ENCODE data around the gene GLUD1. TPM values are rescaled to one million over a fixed set of nuclear protein-coding genes. Genes with fewer than 3 reads are reported as not detected.
"Not testable (repeated sequence)": the region's sequence is repeated elsewhere in the genome, so short reads cannot be mapped to it uniquely, and the experiment has no call there.

Gene GLUD1
- total and polyA plus RNA-seq, 4 donors: 71.7 to 118 (median 93.8) TPM

DNA sequence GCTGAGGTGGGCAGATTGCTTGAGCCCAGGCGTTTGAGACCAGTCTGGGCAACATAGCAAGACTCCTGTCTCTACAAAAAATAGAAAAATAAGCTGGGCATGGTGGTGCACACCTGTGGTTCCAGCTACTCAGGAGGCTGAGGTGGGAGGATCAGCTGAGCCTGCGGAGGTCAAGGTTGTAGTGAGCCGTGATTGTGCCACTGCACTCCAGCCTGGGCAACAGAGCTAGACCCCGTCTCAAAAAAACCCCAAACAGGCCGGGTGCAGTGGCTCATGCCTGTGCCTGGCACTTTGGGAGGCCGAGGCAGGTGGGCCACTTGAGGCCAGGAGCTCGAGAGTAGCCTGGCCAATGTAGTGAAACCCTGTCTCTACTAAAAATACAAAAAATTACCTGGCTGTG is 51.1 kb downstream of the GLUD1 start:
- H3K36me3 ChIP-seq (ENCODE audit: control insufficient read depth in 1 of 2, insufficient read depth in 2 of 2, low read length in 1 of 2); ATAC-seq (ENCODE audit: low FRiP score); H3K4me1 ChIP-seq (ENCODE audit: control insufficient read depth in 1 of 2, insufficient read depth in 2 of 2, low read length in 2 of 2); DNase-seq; H3K27me3 ChIP-seq (ENCODE audit: control insufficient read depth in 1 of 2, insufficient read depth in 2 of 2, low read length in 1 of 2); H3K27ac ChIP-seq (ENCODE audit: low read depth in 1 of 2, low read length in 2 of 2); intact Hi-C loops (cut with DNase I); H3K4me3 ChIP-seq (ENCODE audit: low read length in 2 of 2); H3K9me3 ChIP-seq (ENCODE audit: control insufficient read depth, low read length): not testable (repeated sequence)
- WGBS, 2 donors: 95 to 96% methylated on average over 7 of the region's 7 CpGs

GRCh38 chr10:87038786-87039185 is 55.9 kb downstream of the GLUD1 start:
- Histone ChIP-seq H3K4me1 (ENCODE audit: control insufficient read depth in 1 of 2, insufficient read depth in 2 of 2, low read length in 2 of 2) (no peaks in the 10 kb centered on the region), H3K27ac (ENCODE audit: low read depth in 1 of 2, low read length in 2 of 2) (no peak overlapping the region), H3K36me3 (ENCODE audit: control insufficient read depth in 1 of 2, insufficient read depth in 2 of 2, low read length in 1 of 2) (no peaks in the 10 kb centered on the region), H3K27me3 (ENCODE audit: control insufficient read depth in 1 of 2, insufficient read depth in 2 of 2, low read length in 1 of 2) (no peaks in the 10 kb centered on the region), H3K9me3 (ENCODE audit: control insufficient read depth, low read length) (no peaks in the 10 kb centered on the region), H3K4me3 (ENCODE audit: low read length in 2 of 2) (no peak overlapping the region)
- DNase-seq (no peak), ATAC-seq (ENCODE audit: low FRiP score) (no peak)
- WGBS, 2 donors: 92 to 100% methylated on average over 2 of the region's 2 CpGs
- intact Hi-C loops (cut with DNase I): no loop called here

GRCh38 chr10:87038286-87038717 is 56.3 kb downstream of the GLUD1 start:
- Histone ChIP-seq H3K27ac (ENCODE audit: low read depth in 1 of 2, low read length in 2 of 2) (no peak overlapping the region), H3K9me3 (ENCODE audit: control insufficient read depth, low read length) (no peaks in the 10 kb centered on the region), H3K36me3 (ENCODE audit: control insufficient read depth in 1 of 2, insufficient read depth in 2 of 2, low read length in 1 of 2) (no peaks in the 10 kb centered on the region), H3K4me1 (ENCODE audit: control insufficient read depth in 1 of 2, insufficient read depth in 2 of 2, low read length in 2 of 2) (no peaks in the 10 kb centered on the region), H3K27me3 (ENCODE audit: control insufficient read depth in 1 of 2, insufficient read depth in 2 of 2, low read length in 1 of 2) (no peaks in the 10 kb centered on the region), H3K4me3 (ENCODE audit: low read length in 2 of 2) (no peak overlapping the region)
- 92 to 96% methylated on average over 3 of the region's 3 CpGs for WGBS, 2 donors
- DNase-seq: no peak
- intact Hi-C loops (cut with DNase I): no loop called here
- no peak for ATAC-seq (ENCODE audit: low FRiP score)

DNA sequence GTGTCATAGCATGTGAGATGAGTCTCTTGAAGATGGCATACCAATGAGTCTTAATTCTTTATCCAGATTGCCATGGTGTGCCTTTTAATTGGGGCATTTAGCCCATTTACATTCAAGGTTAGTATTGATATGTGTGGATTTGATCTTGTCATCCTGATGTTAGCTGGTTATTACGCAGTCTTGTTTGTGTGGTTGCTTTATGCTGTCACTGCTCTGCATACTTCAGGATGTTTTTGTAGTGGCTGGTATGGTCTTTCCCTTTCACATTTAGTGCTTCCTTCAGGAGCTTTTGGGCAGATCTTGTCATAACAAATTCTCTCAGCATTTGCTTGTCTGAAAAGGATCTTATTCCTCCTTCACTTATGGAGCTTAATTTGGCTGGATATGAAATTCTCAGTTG is 58.0 kb downstream of the GLUD1 start:
- 95 to 100% methylated on average over 1 of the region's 1 CpG for WGBS, 2 donors
- no peaks in the 10 kb centered on the region for H3K27me3 ChIP-seq (ENCODE audit: control insufficient read depth in 1 of 2, insufficient read depth in 2 of 2, low read length in 1 of 2)
- intact Hi-C loops (cut with DNase I): no loop called here
- H3K4me1 ChIP-seq (ENCODE audit: control insufficient read depth in 1 of 2, insufficient read depth in 2 of 2, low read length in 2 of 2): no peaks in the 10 kb centered on the region
- ATAC-seq (ENCODE audit: low FRiP score) (no peak), DNase-seq (no peak)
- H3K4me3 ChIP-seq (ENCODE audit: low read length in 2 of 2): no peak overlapping the region
- no peaks in the 10 kb centered on the region for H3K9me3 ChIP-seq (ENCODE audit: control insufficient read depth, low read length)
- no peak overlapping the region for H3K27ac ChIP-seq (ENCODE audit: low read depth in 1 of 2, low read length in 2 of 2)
- no peaks in the 10 kb centered on the region for H3K36me3 ChIP-seq (ENCODE audit: control insufficient read depth in 1 of 2, insufficient read depth in 2 of 2, low read length in 1 of 2)

DNA sequence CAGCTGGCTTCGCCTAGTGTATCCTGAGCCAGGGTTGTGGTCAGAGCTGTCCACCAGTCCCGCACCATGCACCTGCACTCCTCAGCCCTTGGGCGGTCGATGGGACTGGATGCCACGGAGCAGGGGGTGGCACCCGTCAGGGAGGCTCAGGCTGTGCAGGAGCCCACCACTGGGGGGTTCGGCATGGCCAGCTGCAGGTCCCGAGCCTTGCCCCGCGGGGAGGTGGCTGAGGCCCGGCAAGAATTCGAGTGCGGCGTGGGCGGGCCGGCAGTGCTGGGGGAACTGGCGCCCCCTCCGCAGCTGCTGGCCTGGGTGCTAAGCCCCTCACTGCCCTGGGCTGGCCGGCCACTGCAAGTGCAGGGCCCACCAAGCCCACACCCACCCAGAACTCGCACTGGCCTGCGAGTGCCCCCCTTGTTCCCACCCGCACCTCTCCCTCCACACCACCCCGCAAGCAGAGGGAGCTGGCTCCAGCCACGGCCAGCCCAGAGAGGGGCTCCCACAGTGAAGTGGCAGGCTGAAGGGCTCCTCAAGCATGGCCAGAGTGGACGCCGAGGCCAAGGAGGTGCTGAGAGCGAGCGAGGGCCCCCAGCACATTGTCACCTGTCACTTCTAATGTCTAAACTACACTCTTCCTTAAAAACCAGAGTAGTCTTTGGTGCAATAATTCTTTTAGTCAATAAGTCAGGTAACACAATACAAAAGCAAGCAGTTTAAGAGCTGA is 63.6 kb downstream of the GLUD1 start:
- Histone ChIP-seq H3K4me3 (ENCODE audit: low read length in 2 of 2) (no peak overlapping the region), H3K36me3 (ENCODE audit: control insufficient read depth in 1 of 2, insufficient read depth in 2 of 2, low read length in 1 of 2) (no peaks in the 10 kb centered on the region), H3K9me3 (ENCODE audit: control insufficient read depth, low read length) (peaks cover 3% of the 10 kb centered on the region), H3K4me1 (ENCODE audit: control insufficient read depth in 1 of 2, insufficient read depth in 2 of 2, low read length in 2 of 2) (no peaks in the 10 kb centered on the region), H3K27ac (ENCODE audit: low read depth in 1 of 2, low read length in 2 of 2) (no peak overlapping the region), H3K27me3 (ENCODE audit: control insufficient read depth in 1 of 2, insufficient read depth in 2 of 2, low read length in 1 of 2) (no peaks in the 10 kb centered on the region)
- intact Hi-C loops (cut with DNase I): no loop called here
- ATAC-seq (ENCODE audit: low FRiP score) (no peak), DNase-seq (no peak)
- 97 to 98% methylated on average over 28 of the region's 28 CpGs for WGBS, 2 donors

GRCh38 chr10:87030419-87030818 is 64.2 kb downstream of the GLUD1 start:
- H3K36me3 ChIP-seq (ENCODE audit: control insufficient read depth in 1 of 2, insufficient read depth in 2 of 2, low read length in 1 of 2); H3K4me1 ChIP-seq (ENCODE audit: control insufficient read depth in 1 of 2, insufficient read depth in 2 of 2, low read length in 2 of 2); H3K27ac ChIP-seq (ENCODE audit: low read depth in 1 of 2, low read length in 2 of 2); H3K9me3 ChIP-seq (ENCODE audit: control insufficient read depth, low read length); H3K27me3 ChIP-seq (ENCODE audit: control insufficient read depth in 1 of 2, insufficient read depth in 2 of 2, low read length in 1 of 2); intact Hi-C loops (cut with DNase I); DNase-seq; H3K4me3 ChIP-seq (ENCODE audit: low read length in 2 of 2); ATAC-seq (ENCODE audit: low FRiP score): not testable (repeated sequence)
- WGBS, 2 donors: 93 to 100% methylated on average over 1 of the region's 1 CpG

DNA sequence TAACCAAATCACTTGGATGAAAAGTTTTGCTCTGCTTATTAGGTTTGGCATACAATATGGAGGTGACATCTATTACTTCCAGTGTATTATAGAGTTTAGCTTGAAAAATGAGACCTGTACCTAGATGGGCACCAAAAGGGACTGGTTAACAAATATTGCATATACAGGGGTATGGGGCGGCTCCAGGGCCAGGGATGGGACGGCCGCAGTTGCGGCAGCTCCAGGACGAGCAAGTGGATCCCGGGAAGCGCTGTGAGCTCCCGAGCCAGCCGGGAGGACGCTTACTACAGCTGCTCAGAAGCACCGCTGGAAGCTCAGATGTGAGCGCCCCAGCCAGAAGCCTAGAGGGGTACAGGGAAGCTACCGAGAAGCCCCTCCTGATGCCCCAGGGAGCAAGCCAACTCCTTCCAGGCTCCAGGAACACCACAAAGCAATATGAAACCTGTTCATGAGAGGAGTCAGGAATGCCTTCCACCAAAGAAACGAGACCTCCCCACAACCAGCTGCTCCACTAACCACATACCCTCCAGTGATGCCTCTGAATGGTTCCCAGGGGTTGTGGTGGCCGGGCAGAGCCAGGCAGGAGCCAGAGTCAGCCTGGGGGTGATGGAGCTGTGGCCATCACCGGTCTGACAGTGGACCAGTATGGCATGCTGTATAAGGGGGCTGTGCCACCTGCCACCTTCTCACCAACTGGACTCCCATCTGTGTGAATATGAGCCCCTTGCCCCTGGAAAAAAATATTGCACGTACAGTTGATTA is 67.7 kb downstream of the GLUD1 start:
- 94 to 96% methylated on average over 16 to 17 of the region's 17 CpGs for WGBS, 2 donors
- DNase-seq; H3K9me3 ChIP-seq (ENCODE audit: control insufficient read depth, low read length); ATAC-seq (ENCODE audit: low FRiP score); H3K4me1 ChIP-seq (ENCODE audit: control insufficient read depth in 1 of 2, insufficient read depth in 2 of 2, low read length in 2 of 2); intact Hi-C loops (cut with DNase I); H3K4me3 ChIP-seq (ENCODE audit: low read length in 2 of 2); H3K27me3 ChIP-seq (ENCODE audit: control insufficient read depth in 1 of 2, insufficient read depth in 2 of 2, low read length in 1 of 2); H3K36me3 ChIP-seq (ENCODE audit: control insufficient read depth in 1 of 2, insufficient read depth in 2 of 2, low read length in 1 of 2); H3K27ac ChIP-seq (ENCODE audit: low read depth in 1 of 2, low read length in 2 of 2): not testable (repeated sequence)

- 36 to 42% methylated on average over 5 of the region's 5 CpGs for WGBS, 2 donors
- DNase-seq; H3K9me3 ChIP-seq (ENCODE audit: control insufficient read depth, low read length); H3K4me3 ChIP-seq (ENCODE audit: low read length in 2 of 2); H3K27me3 ChIP-seq (ENCODE audit: control insufficient read depth in 1 of 2, insufficient read depth in 2 of 2, low read length in 1 of 2); ATAC-seq (ENCODE audit: low FRiP score); H3K36me3 ChIP-seq (ENCODE audit: control insufficient read depth in 1 of 2, insufficient read depth in 2 of 2, low read length in 1 of 2); H3K4me1 ChIP-seq (ENCODE audit: control insufficient read depth in 1 of 2, insufficient read depth in 2 of 2, low read length in 2 of 2); H3K27ac ChIP-seq (ENCODE audit: low read depth in 1 of 2, low read length in 2 of 2); intact Hi-C loops (cut with DNase I): not testable (repeated sequence)
Observed at GRCh38 chr10:87025285-87025958, 69.2 kb downstream of the GLUD1 start.
